ENCODE data around the gene CLDND2.

Gene CLDND2

DNA sequence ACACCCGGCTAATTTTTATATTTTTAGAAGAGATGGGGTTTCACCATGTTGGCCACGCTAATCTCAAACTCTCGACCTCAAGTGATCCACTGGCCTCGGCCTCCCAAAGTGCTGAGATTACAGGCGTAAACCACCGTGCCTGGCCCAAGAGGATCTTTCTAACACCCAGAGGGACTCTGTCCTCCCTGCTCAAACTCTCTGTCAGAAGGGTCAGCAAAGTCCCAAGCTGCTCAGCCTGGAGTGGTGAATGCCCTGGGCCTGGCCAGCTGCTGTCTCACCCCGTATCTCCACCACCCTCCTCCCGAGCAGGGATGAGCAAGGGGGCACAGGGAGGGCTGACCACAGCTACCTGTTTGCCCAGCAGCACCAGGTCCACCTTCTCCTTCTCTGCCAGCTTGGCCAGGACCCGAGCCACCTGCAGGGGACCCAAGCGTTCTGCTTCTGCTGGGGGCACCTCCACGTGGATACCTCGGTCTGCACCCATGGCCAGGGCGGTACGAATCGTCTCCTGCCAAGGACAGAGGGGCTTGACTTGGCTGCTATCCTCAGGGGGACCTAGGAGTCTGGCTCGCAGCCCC, 15.9 kb downstream of the CLDND2 start:
- DNase-seq = no peak

DNA sequence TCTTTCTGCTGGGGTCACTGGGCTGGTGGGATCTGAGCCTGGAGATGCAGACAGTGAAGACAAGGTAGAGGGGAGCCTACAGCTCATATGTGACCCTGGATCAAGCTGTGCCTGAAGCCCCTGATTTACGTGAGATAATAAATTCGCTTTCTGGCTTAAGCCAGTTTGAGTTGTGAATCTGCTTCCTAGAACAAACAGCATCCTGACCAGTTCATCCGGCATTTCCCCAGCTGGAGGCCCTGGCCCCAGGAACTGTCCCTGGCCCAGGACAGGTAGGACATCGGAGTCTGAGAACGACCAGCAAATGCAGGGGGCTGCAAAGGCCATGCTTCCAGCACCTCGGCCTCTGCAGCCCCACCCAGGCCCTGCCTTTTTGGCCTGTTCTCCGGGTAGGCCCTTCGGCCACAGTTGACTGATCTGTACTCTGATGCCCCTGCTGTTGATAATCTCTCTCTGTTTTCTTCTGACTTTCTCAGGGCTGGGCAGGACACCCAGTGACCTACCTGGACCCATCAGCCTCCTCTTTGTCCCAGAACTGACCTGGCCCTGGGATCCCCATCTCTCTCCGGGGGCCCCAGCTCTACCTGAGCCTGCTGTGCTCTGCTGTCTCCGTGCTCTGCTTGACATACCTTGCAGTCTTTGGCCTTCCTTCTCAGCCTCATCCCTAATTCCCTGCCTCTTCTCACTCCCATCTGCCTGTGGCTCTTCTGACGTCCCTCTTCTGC, 17.4 kb downstream of the CLDND2 start:
- DNase-seq = no peak

DNA sequence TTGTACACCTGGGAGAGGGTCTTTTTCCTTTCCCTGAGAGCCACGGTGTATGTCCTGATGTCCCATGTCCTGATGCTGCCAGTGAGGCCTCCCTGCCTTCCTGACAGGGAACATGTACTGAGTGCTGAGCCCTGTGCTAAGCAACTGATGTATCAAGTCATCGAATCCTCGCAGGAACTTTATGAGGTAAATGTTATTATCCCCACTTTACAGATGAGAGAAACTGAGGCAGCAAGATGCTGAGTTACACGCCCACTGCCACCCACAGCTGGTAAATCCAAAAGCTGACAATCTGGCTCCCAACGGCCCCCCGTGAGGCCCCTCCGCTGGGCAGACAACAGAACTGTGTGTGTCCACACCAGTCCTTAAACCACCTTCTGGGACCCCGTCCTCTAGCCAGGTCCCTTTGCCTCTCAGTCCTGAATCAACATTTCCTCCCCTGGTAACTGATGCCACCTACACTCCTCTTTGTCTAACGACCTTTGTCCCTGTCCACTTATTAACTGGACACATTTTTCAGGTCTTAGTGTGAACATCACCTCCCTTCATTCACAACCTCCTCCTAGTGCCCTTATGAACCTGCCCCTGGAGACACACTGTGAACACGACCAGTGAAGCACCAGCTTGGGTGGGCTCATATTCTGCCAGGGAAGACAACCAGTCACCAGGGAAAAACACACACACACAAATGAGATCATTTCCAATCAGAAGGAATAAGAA, 21.4 kb downstream of the CLDND2 start:
- no peak for DNase-seq

DNA sequence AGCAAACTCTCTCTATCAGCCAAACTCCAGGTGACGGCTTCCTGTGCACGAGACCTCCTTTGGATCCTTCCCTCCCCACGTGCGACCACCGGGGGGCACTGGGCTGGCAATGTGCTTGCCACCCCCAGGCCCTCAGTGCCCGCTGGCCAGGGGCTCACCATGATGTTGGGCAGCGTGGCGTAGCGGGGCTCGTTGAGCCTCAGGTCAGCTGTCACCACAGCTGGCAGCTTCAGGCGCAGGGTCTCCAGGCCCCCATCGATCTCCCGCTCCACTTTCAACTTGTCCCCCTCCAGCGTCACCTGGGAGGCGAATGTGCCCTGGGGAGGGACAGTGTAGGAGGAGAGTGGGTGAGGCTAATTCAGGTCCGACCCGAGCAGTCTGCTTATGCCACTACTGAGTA, 22.1 kb downstream of the CLDND2 start:
- no peak for DNase-seq

DNA sequence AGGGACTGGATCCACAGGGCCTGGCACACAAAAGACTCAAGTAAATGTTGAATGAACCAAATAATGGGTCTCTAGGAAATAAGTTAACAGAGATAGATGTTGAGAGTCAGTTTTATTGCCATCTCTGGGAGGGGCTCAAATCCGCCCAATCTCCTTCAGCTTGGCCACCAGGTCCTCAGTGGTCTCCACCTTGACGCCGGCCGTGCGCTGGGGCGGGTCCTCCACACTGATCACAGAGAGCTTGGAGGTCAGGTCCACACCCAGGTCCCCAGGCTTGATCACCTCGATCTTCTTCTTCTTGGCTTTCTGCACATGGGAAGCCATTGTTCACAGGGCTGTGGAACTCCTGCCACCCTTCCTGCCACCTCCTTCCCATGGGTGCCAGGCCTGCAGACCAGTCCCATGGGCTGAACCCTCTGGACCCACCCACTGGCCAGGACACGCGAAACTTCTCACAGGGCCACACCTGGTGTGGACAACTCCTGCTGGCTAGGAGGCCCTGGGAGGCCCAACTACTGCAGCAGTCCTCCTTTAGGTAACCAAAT, 23.7 kb downstream of the CLDND2 start:
- no peak for DNase-seq

DNA sequence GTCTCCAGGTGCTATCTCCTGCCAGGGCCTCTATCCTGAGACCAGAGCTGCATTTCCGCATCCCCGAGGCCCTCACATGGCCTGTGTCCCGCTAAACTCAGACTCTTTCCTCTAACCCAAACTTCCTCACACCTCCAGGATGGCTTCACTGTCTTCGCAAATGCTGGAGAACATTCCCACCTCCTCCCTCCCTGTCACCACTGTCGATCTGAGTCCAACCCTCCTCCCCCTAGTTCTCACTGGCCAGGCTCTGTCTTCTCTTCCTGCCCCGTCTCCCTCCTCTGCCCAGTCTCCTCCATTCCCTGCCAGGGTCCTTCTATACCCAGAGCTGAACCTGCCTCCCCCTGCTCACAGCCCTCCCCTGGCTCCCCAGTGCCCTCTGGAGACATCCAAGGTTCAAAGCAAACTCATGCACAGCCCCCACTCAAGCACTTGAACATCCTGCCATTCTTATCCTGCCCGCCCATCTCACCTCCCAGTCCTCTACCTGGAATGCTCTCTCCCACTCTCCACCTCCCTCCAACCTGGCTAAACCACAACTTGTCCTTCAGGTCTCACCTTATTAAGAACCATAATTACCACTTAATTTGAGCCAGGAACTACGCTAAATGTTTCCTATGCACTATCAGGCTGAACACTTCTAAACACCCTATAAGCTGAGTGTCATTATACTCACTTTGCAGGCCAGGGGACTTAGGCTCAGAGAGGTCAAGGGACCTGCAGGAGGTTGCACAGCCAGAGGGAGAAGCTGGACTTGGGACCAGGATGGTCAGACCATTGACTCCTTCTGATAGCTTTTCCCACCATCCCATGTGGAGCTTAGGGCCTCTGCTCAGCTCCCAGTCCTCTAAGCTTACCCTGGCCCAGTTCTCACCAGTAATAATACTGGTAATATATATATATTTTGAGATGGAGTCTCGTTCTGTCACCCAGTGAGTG, 25.9 kb downstream of the CLDND2 start:
- DNase-seq = no peak

DNA sequence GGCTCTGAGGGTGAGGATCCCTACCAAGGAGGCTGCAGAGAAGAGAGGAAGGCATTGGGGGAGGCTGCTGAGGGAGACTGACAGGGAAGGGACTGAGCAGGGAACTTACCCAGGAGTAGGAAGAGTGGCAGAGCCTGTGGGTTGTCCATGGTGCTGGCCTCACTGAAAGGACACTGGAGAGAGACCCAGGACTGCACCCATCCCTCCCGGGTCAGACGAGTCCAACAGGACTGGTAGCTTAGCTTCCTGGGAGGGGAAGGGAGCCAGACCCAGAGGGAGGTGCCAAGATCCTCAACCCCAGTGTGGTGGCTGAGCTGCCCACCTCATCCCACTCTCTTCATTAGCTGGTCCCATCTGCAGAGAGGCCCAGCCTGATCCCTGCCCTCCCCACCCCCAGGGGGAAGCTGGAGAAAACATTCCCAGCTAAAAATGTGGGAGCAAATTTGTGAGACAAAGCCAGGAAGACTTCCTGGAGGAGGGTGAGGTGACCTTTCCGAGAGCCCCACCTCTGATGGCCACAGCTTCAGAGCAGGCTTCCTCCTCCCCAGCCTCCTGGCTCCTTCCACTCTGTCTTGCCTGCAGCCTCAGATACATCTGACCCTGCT, 26.7 kb downstream of the CLDND2 start, which contains the start of gene VSIG10L:
Gene VSIG10L, minus strand, starts transcription at position 164 of the 605 bp plus-strand sequence. Its CDS starts 15 bp downstream, at position 149.
- DNase-seq = no peak

DNA sequence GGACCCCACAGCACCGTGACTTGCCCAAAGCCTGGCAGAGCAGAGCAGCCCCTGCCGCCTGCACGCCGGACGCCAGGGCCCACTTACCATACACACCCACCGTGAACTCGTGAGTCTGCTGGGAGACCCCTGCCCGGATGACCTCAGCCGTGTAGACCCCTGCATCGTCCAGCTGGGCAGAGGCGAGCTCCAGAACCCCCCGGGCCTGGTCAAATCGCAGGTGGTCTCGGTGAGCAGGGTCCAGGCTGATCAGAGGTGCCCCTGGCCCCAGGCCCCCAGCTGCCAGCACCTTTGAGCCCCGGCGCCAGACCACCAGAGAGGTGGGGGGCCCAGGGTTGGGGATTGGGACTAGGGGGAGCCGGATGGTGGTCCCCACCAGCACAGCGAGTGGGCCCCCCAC, 27.7 kb downstream of the CLDND2 start:
- DNase-seq = no peak

DNA sequence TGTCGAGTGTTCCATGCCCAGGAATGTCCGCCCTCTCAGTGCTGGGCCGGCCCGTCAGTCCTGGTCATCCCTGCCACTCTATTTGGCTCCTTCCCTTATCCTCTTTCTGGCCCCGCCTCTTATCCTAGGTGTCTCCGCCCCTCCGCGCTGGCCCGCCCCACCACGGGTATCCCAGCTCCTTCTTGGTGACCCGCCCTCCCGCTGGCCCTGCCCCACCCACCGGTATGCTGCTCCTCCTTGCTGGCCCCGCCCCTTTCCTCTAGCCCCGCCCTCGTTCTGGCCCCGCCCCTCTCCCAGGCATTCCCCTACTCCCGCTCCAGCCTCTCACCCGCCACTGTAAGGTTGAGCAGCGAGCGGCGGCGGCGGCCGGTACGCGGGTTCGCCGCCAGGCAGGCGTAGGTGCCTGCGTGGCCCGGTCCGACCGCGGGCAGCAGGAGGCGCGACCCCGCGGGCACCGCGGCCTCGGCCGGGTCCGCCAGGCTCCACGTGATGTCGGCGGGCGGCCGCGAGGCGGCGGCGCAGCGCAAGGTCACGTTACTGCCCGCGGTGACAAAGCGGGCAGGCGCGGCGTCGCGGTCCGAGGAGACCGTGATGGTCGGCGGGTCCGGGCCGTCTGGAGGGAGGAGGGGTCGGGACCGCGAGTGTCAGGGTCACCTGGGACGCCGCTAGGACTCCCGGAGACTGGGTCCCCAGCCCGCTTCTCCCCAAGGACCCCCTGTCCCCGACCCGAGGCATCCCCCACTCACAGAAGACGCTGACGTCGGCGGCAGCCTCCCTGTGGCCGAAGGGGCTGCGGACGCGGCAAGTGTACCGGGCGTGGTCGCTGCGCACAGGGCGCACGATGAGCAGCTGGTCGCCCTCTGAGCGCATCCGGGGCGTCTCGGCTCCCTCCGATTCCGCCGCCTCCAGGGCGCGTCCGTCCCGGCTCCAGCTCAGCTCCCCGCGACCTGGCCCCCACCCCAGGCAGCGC, 28.8 kb downstream of the CLDND2 start:
- peak; percentile 55 for DNase-seq

DNA sequence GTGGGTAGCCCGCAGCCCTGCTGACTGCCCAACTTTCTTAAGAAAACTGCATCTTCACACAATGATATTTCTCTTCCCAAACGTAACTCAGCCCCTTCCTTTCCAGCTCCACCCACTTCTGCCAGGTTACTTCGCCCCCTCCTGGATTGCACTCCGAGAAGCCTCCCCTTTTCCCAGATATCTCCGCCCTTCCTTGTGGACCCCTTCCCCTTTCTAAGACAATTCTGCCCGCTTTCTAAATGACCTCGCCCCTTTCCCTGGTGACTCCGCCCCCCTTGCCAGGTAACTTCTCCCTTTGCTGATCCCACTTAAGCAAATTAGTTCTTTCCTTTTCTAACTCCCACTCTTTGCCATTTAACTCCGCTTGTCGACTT, 29.5 kb downstream of the CLDND2 start:
- DNase-seq = peak; percentile 30

DNA sequence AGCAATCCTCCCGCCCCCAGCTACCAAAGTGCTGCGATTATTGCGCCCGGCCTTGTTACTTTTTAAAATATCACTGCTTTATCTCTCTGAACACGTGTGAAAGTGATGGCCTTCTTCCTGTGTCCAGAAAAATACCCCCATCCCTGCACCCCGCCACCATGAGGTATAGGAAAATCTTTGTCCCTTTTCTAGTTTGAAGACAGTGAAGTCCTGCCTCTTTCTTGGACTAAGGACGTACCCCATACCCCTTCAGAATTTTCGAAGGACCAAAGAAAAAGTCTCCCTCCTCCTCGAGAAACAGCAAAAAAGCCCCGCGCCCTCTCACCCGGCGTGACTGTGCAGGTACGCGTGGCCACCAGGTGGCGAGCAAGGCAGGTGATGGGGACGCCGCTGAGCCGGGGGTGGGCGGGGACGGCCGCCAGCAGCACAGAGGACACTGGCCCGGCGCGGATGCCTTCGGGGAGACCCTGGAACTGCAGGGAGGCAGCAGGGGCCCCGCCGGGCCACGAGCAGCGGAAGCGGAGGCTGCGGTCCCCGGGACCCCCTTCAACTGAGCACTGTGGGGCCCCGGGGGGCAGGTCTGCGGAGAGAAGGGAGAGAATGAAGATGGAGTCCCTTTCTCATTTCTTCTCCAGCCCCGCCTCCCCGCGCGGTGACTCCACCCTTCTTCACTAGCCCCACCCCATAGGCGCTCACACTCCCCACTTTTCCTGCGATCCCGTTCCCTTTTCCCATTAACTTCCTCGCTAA, 30.1 kb downstream of the CLDND2 start:
- DNase-seq = peak; percentile 64

DNA sequence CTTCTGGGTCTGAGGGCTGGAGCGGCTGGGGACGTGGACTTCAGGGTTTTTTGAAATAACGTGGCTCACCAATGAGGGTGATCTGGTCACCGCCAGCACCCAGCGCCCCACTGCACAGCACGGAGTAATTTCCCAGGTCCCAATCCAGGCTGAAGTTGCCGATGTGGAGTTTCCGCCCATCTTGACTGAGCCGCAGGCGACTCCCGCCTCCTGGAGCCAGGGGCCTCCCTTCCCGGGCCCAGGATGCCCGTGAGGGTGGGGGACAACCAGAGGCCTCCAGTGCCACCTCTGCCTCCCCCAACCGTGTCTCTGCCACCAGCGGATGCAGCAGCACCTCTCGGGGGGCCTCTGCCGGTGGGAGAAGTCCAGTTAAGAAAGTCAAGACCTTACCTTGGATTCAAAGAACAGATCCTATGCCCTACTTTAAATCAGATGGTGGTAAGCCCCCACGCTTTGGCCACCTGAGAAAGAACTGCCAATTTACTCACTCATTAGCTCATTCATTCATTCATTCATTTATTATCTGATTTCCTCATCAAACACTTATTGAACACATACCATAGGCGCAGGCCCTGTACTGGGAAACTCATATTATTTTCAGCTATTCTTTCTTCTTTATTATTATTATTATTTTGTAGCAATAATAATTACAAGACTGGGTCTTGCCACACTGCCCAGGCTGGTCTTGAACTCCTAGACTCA, 30.8 kb downstream of the CLDND2 start:
- DNase-seq = no peak

DNA sequence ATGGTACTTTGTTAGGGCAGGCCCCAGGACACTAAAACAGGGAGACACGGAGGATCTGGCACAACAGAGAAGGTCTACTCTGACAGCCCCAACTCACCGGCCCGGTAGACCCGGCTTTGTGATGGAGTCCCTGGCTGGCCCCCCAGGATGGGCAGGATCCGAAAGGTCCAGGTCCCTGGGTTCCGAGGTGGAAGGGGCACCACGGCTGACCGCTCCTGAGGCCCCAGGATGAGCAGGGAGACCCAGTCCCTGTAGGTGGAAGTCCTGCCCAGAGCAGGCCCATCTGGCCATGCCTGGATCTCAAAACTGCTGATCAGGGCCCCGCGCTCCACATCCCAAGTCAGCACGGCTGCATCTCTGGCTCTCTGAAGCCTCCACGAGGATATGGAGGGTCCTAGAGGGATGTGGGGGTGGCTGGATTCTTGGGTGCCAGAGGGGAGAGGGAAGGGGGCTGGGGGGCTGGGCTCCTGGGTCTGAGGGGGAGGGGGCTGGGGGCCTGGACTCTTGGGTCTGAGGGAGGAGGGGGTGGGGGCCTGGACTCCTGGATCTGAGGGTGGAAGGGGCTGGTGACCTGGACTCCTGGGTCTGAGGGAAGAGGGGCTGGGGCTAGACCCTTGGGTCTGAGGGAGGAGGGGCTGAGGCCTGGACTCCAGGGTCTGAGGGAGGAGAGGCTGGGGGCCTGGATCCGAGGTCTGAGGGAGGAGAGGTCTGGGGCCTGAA, 31.5 kb downstream of the CLDND2 start:
- DNase-seq = no peak

DNA sequence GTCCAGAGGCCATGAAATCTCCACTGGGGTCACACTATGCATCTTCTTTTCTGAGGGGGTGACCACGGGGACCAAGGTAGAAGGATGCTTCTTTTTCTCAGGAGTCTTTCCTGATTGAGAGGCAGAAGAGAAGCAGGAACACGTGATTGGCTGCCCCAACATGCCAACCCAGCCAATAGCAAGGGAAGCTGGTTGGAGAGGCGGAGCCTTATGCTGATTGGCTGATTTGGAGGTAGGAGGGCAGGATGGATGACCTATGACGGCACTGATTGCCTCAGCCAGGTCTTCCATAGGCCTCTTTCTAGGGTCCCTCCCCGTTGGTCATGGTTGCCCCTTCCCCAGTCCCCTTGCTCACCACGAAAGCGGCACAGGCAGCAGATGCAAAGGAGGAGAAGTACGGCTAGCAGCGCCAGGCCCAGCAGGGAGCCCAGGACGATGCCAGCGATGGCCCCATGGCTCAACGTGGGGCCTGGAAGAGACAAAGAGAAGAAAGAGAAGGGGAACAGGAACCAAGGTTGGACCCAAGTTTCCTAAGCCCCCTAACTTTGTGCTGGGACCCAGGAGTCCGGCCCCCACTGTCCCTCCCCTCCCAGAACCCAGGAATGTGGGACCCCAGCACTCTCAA, 34.9 kb downstream of the CLDND2 start:
- DNase-seq = no peak

DNA sequence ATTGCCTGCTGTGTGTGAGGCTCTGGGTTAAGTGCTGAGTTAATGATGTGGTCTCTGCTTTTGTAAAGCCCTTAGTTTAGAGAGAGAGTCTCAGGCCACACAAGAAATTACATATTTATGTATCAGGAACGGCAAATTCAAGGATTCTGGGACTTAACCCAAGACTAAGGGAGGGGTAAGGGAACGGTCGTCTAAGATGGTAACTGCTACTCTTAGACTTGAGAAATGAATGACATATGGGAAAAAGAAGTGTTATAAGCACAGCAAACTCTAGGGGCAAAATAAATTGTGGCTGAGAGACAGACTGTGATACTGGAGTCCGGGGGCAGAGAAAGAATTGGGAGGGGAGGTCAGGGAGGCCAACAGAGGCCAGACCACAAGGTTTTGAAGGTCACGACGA, 37.1 kb downstream of the CLDND2 start:
- no peak for DNase-seq

DNA sequence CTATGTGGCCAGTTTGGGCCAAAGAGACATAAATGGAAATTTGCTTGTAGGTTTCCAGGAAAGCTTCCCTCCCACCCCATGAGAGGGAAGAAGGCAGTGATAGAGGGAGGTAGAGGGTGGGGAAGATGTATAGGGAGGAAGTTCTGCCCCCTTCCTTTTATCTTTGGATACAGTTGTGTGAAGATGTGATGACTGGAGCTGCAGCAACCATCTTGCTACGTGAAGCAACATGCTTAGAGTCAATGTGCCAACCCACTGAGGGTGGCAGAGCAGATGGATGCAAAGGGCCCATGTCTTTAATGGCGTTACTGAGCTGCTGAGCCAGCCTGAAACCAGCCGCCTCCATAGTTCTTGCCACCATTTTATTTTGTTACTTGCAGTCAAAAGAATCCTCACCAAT, 37.6 kb downstream of the CLDND2 start:
- no peak for DNase-seq

DNA sequence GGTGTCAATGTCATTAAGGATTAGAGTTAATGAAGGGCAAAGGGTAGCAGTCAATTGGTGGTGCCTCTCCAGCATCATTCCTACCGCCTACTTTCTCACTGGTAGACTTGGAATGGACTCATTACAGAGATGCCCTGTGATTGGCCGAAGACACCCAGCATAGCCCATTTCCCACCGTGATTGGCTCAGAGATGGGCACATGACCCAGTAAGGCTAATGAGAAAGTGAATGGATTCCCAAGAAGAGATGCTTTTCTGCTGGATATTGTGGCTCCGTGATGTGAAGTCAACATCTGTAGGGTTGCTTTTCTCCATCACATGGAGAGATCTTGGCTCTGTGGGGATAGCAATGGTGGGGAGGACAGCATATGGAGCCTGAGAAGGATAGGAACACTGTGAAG, 38.4 kb downstream of the CLDND2 start:
- no peak for DNase-seq

DNA sequence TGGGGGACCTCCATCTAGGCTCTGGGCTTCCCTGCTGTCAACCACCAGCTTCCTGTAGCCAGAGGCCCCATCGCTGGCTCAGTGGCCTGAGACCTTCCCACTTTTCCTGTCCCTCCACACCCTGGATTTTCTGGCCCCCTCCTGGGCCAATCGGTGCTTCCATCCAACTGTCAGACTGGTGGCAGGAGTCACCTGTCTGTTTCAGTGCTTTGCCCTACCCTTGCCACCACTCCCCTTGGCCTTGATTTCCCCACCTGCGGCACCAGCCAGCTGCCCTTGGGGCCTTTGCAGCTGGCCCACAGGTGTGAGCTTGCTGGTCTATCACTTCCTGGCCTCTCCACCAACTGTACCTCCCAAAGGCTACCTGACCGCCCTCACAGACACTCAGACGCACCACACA, 39.4 kb downstream of the CLDND2 start:
- DNase-seq = no peak
